GM12874 (cell line): ENCODE results near the gene PDE10A.

Experiments used
- CTCF ChIP-seq: IDR thresholded peaks from 2 replicates; pipeline ENCODE4 v1.5.1; 2011; ENCODE audit warnings: low read depth, mild to moderate bottlenecking, control low read depth, low read length, moderate library complexity; ENCODE audit not compliant: insufficient read depth

Gene PDE10A

GRCh38 chr6:165487950-165488349 lies 175.1 kb downstream of the PDE10A start:
- TF ChIP-seq CTCF = no peak

GRCh38 chr6:165487347-165487746 lies 175.7 kb downstream of the PDE10A start:
- no peak for TF ChIP-seq CTCF

GRCh38 chr6:165486183-165487137 lies 176.6 kb downstream of the PDE10A start:
- no peak for TF ChIP-seq CTCF

GRCh38 chr6:165484178-165484889 lies 178.7 kb downstream of the PDE10A start:
- TF ChIP-seq CTCF = no peak

GRCh38 chr6:165481921-165482320 lies 181.1 kb downstream of the PDE10A start:
- TF ChIP-seq CTCF = no peak

GRCh38 chr6:165480916-165481315 lies 182.1 kb downstream of the PDE10A start:
- no peak for TF ChIP-seq CTCF

- no peak for TF ChIP-seq CTCF
Measured at GRCh38 chr6:165478581-165478980, 184.5 kb downstream of the PDE10A start.
